ENCODE measurements around the gene PSKH1.

DNA sequence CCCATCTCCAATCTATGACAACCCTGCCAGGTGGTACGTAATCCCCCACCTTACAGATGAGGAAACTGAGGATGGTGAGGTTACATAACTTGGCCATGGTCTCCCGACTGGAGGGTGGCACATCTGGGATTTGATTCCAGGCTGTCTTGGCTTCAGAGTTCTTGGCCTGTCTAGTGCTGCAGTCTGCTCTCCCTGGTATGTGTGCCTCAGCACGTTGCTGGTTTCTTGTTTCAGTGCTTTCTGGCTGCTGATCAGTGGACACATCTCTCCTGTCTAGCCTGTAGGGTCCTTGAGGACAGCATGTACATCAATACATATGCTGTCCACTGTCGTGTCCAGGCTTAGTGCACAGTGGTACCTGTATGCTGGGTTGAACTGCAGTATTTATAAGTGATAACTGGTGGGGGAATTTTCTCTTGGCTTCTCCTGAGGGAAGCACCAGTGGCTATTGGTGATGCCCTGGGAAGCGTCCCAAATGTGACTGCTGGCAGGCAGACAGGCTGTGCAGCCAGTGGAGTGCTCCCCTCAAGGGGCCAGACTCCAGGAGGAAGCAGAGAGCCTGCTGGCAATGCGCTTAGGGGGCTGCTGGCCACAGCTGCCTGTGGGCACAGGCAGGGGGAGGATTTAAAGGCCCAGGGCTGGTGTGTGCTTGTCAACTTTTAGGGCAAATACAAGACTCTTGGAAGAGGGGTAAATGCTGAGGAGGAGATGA lies 24.2 kb downstream of the PSKH1 start:
- TF ChIP-seq EZH2 (IDR thresholded peaks at IDR 0.05) (no peak), POLR2AphosphoS5 (IDR thresholded peaks at IDR 0.05; ENCODE audit: borderline replicate concordance, low read depth, low read length) (no peak), FOXP2 (optimal IDR thresholded peaks at IDR 0.05; ENCODE audit: control extremely low read depth, extremely low read length, insufficient read depth) (no peak)
